OCI-LY3 (cell line): ENCODE measurements around the gene SLC19A1.

Source experiments
- H2AFZ ChIP-seq: fragments of 200-600, 300-600 bp; shearing (Covaris generic); 2 replicates; pipeline ENCODE4 v1.6.0; 2014; ENCODE audit warnings: antibody characterized with exemption, low read depth, low read length
- H3K27ac ChIP-seq: fragments of 200-600, 300-600 bp; sonication (generic); 2 replicates; pipeline ENCODE4 v1.5.1; 2014; ENCODE audit warnings: mild to moderate bottlenecking, low read length, moderate library complexity, mixed read lengths
- H3K27me3 ChIP-seq: fragments of 200-600, 300-600 bp; sonication (generic); 2 replicates; pipeline ENCODE4 v1.6.1; 2014; ENCODE audit warnings: low read depth, low read length, mixed read lengths
- H3K36me3 ChIP-seq: fragments of 200-600, 300-600 bp; sonication (generic); replicated peaks from 2 replicates; pipeline ENCODE3; 2014; ENCODE audit warnings: low read depth, low read length, mixed read lengths
- H3K4me1 ChIP-seq: fragments of 300-600, 200-600 bp; sonication (generic); 2 replicates; pipeline ENCODE4 v1.6.1; 2014; ENCODE audit warnings: low read length, mixed read lengths
- H3K4me2 ChIP-seq: fragments of 200-600, 300-600 bp; sonication (generic); 2 replicates; pipeline ENCODE4 v1.6.1; 2014; ENCODE audit warnings: low read length, mixed read lengths
- H3K4me3 ChIP-seq: fragments of 300-600, 200-600 bp; sonication (generic); 2 replicates; pipeline ENCODE4 v1.5.1; 2014; ENCODE audit warnings: antibody characterized with exemption, mild to moderate bottlenecking, low read length, moderate library complexity
- H3K79me2 ChIP-seq: fragments of 300-600, 200-600 bp; shearing (Covaris generic); 2 replicates; pipeline ENCODE4 v1.6.1; 2014; ENCODE audit warnings: mild to moderate bottlenecking, low read length, mixed read lengths
- H3K9ac ChIP-seq: fragments of 300-600, 200-600 bp; shearing (Covaris generic); 2 replicates; pipeline ENCODE4 v1.6.0; 2014; ENCODE audit warnings: mild to moderate bottlenecking, low read length, moderate library complexity
- H3K9me3 ChIP-seq: fragments of 200-600, 300-600 bp; shearing (Covaris generic); 2 replicates; pipeline ENCODE4 v1.6.1; 2014; ENCODE audit warnings: low read length, mixed read lengths; ENCODE audit not compliant: insufficient read depth
- H4K20me1 ChIP-seq: fragments of 200-600, 300-600 bp; sonication (generic); 2 replicates; pipeline ENCODE4 v1.6.1; 2016; ENCODE audit warnings: low read length, mixed read lengths; ENCODE audit not compliant: insufficient read depth
- EZH2phosphoT487 ChIP-seq: fragments of 200-600 bp; shearing (Covaris generic); IDR thresholded peaks from 2 replicates; pipeline ENCODE4 v1.6.1; 2018; ENCODE audit warnings: antibody characterized with exemption, mixed run types, low read depth
- TF ChIP-seq, protein P1 (sequence below): fragments of 200-600, 300-600 bp; sonication (generic); IDR thresholded peaks from 2 replicates; pipeline ENCODE4 v1.5.1; 2014; ENCODE audit warnings: antibody characterized with exemption, low read length, low read depth

SLC19A1 gene

DNA sequence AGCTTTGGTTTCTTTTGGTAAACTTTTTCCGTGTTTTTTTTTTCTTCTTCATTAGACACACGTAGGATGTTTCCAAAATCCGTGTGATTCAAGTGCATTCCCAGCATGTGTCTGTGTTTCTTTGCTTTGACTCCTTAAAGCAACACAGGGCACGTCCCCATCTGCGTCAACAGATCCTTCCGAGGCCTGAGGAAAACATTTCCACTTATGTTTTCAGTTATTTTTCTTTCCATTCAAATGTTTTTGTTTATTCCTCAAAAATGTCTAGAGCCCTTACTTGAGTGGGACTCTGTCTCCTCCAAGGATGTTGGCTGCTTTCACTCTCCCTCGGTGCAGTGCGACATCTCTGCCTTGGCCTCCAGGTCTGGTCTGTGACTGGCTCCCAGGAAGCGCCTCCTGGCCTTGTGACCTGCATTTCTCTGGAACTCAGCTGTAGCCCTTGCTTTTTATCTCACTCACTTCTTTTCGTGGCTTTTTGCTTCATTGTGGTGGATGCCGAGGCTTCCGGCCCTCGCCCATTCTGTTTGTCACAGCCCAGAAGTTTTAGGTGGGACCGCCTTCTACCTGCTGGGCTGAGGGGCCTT is 31.3 kb upstream of the SLC19A1 start:
- Histone ChIP-seq H4K20me1 (no peaks in the 10 kb centered on the region), H3K27ac (no peak overlapping the region), H3K9ac (no peak overlapping the region), H3K4me2 (no peak overlapping the region), H3K4me3 (no peak overlapping the region), H3K4me1 (peaks cover 8% of the 10 kb centered on the region), H2AFZ (no peak overlapping the region), H3K27me3 (no peaks in the 10 kb centered on the region; the same call in 1 of the 2 replicates), H3K36me3 (no peaks in the 10 kb centered on the region), H3K79me2 (no peaks in the 10 kb centered on the region), H3K9me3 (no peaks in the 10 kb centered on the region)
- TF ChIP-seq, protein P1, sequence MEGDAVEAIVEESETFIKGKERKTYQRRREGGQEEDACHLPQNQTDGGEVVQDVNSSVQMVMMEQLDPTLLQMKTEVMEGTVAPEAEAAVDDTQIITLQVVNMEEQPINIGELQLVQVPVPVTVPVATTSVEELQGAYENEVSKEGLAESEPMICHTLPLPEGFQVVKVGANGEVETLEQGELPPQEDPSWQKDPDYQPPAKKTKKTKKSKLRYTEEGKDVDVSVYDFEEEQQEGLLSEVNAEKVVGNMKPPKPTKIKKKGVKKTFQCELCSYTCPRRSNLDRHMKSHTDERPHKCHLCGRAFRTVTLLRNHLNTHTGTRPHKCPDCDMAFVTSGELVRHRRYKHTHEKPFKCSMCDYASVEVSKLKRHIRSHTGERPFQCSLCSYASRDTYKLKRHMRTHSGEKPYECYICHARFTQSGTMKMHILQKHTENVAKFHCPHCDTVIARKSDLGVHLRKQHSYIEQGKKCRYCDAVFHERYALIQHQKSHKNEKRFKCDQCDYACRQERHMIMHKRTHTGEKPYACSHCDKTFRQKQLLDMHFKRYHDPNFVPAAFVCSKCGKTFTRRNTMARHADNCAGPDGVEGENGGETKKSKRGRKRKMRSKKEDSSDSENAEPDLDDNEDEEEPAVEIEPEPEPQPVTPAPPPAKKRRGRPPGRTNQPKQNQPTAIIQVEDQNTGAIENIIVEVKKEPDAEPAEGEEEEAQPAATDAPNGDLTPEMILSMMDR, result no peak
- TF ChIP-seq EZH2phosphoT487, result no peak

DNA sequence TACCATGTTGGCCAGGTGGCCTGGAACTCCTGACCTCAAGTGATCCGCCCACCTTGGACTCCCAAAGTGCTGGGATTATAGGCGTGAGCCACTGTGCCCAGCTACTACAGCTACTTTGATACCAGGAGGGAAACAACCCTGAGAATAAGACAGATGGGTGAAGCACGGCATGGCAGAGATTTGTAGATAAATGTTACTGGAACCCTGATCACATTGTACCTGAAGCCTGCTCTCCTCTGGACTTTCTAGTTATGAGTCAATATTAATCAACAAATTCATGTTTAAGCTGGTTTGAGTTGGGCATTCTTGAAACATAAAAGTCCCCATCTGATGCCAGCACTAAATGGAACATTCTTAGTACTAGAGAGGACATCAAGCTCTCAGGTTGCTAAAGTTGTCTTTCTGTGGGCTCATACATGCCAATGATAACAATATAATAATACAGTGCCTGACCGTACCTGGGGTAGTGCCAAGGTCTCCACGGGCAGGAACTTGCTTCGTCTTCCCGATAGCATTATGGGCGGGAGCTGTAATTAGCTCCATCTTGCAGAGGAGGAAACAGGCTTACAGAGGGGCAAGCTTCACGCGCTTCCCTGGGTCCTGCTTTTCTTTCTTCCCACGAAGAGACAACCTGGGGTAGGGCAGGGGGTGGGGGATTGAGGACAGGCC is 30.7 kb upstream of the SLC19A1 start:
- no peaks in the 10 kb centered on the region for H3K9me3 ChIP-seq
- no peak for TF ChIP-seq EZH2phosphoT487
- TF ChIP-seq, protein P1, result no peak
- no peaks in the 10 kb centered on the region for H4K20me1 ChIP-seq
- peaks cover 8% of the 10 kb centered on the region for H3K4me1 ChIP-seq
- H3K27me3 ChIP-seq, result no peaks in the 10 kb centered on the region; the same call in 1 of the 2 replicates
- H3K79me2 ChIP-seq, result no peaks in the 10 kb centered on the region
- H2AFZ ChIP-seq, result no peak overlapping the region
- H3K9ac ChIP-seq, result no peak overlapping the region
- H3K27ac ChIP-seq, result no peak overlapping the region
- no peaks in the 10 kb centered on the region for H3K36me3 ChIP-seq
- no peak overlapping the region for H3K4me2 ChIP-seq
- H3K4me3 ChIP-seq, result no peak overlapping the region

DNA sequence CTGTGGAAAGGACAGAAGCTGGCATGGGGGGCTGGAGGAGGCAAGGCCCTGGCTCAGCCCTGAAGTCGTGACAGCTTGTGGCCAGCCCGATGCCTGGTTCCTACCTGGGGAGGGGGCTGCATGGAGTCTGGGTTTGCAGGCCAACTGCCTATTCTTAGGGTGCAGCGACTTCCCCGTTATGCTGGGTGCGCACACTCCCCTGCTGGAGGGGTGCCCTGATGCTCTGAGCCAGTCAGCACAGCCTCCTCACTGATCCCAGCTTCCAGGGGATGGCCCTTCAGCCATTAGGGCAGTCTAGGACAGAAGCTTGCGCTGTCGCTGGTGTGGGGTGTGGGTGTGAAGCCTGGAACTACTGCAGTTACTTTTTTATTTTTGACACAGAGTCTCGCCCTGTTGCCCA is 30.0 kb upstream of the SLC19A1 start:
- H3K36me3 ChIP-seq, result no peaks in the 10 kb centered on the region
- H2AFZ ChIP-seq, result no peak overlapping the region
- TF ChIP-seq, protein P1, result no peak
- no peak for TF ChIP-seq EZH2phosphoT487
- no peak overlapping the region for H3K4me3 ChIP-seq
- no peak overlapping the region for H3K4me2 ChIP-seq
- no peaks in the 10 kb centered on the region for H4K20me1 ChIP-seq
- no peaks in the 10 kb centered on the region for H3K9me3 ChIP-seq
- no peaks in the 10 kb centered on the region for H3K79me2 ChIP-seq
- H3K4me1 ChIP-seq, result peaks cover 8% of the 10 kb centered on the region
- no peak overlapping the region for H3K9ac ChIP-seq
- H3K27ac ChIP-seq, result no peak overlapping the region
- peaks cover 5% of the 10 kb centered on the region; the same call in 1 of the 2 replicates for H3K27me3 ChIP-seq

DNA sequence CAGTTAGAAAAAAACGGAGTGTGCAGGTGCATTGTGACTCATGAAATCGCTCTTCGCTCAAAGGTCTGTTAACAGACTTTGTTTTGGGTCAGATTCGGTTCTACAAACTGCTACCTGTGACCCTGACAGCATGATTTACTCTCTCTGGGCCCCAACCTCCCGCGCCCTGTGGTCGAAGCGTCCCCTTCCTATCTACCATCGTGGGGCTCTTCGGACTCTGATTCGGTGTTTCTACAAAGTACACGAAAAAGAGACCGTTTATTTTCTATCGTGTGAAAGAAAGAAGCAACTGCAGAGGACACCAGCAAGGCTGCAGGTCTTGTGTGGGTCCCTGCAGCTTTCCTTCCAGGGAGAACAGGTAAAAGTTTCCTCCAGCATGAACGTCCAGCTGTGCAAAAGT is 29.4 kb upstream of the SLC19A1 start:
- no peak overlapping the region for H3K27ac ChIP-seq
- H3K4me1 ChIP-seq, result peaks cover 8% of the 10 kb centered on the region
- H3K4me2 ChIP-seq, result no peak overlapping the region
- no peak for TF ChIP-seq EZH2phosphoT487
- TF ChIP-seq, protein P1, result no peak
- no peaks in the 10 kb centered on the region for H3K79me2 ChIP-seq
- H4K20me1 ChIP-seq, result no peaks in the 10 kb centered on the region
- H2AFZ ChIP-seq, result no peak overlapping the region
- H3K9ac ChIP-seq, result no peak overlapping the region
- H3K27me3 ChIP-seq, result peaks cover 11% of the 10 kb centered on the region; the same call in 1 of the 2 replicates
- H3K9me3 ChIP-seq, result no peaks in the 10 kb centered on the region
- no peak overlapping the region for H3K4me3 ChIP-seq
- H3K36me3 ChIP-seq, result no peaks in the 10 kb centered on the region
